GM13976 (cell line): ENCODE results near the gene ARHGEF39.
"Not testable (repeated sequence)": the region's sequence is repeated elsewhere in the genome, so short reads cannot be mapped to it uniquely, and the experiment has no call there.

ENCODE experiments used
- DNase-seq: peaks from one replicate; pipeline ENCODE4 v3.0.0; 2012; ENCODE audit warnings: low spot score
- in situ Hi-C: fragments of 300-500 bp; cut with MboI; formaldehyde crosslinking; loops from one replicate; pipeline ENCODE4 v1.12.0; 2022; ENCODE audit warnings: low sequenced_read_pairs, mixed read lengths, inconsistent platforms; ENCODE audit not compliant: unreplicated experiment
- TF ChIP-seq, protein P1 (sequence below): IDR thresholded peaks from 2 replicates; pipeline ENCODE4 v1.5.1; 2012; ENCODE audit warnings: borderline replicate concordance, mild to moderate bottlenecking; ENCODE audit not compliant: insufficient read depth; ENCODE audit errors: extremely low read depth, missing control alignments, control extremely low read depth

ARHGEF39 gene

DNA sequence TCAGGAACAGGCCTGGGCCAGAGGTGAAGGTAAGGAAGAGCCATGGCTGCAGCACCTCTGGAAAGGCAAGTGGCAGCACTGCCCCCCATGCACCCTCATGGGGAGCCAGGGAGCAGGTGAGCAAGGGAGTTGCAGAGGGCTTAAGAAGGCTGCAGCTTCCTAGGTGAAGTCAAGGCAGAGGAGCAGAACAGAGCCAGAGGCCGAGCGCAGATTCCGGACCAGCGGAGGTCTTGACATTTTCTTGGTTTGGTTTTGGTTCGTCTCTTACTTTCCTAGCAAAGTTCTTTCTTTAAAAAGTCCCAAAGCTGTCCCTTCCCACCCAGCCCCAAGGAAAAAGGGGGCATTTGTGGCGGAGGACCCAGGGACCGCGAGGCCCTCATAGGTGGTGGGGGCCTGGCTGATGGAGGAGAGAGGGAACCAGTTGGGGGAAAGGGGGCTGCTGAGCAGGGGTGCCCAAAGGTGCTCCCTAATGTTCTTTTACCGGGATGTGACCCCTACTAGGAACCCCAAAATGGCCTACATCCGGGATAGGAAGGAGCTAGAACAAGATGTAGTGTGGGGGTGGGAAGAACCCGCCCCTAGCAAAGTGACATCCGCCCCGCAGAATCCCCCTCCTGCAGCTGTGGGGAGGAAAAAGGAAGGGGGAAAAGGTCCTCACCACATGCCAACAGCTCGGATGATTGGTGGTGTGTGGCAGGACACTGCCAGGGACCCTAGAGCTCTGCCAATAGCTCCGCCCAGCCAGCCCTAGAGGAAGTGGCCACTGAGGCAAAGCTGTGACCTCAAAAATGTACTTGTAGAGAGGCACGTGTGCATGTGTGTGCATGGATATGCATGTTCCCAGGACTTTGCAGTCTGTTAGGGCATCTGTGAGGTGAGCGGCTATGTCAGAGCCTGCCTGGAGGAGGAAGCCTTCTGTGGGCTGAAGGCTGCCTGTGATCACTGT is 45.9 kb downstream of the ARHGEF39 start:
- in situ Hi-C loops = no loop called here

DNA sequence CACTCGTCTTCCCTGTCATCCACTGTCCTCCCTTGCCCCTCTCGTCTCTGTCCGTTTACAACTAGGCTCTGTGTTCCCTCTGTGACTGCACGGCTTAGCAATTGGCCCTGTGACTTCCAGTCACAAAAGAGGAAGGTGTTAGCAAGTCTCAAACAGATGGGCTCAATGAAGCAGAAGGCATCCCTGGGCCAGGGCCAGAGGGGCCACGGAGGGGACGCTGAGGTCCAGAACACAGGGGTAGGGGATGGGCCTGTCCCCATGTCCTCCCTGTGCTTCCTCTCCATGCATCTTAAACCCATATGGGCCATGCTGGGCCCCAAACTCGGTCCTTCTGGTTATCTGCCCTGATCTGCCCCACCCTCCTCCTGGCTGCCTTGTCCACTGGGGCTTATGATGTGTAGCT is 46.7 kb downstream of the ARHGEF39 start, which contains the start of gene CD72:
Gene CD72, minus strand, starts transcription at position 89 of the 403 bp plus-strand sequence. CDS start 110 bp downstream, outside the sequence.
- in situ Hi-C loops = no loop called here
- no peak for DNase-seq
- TF ChIP-seq, protein P1, sequence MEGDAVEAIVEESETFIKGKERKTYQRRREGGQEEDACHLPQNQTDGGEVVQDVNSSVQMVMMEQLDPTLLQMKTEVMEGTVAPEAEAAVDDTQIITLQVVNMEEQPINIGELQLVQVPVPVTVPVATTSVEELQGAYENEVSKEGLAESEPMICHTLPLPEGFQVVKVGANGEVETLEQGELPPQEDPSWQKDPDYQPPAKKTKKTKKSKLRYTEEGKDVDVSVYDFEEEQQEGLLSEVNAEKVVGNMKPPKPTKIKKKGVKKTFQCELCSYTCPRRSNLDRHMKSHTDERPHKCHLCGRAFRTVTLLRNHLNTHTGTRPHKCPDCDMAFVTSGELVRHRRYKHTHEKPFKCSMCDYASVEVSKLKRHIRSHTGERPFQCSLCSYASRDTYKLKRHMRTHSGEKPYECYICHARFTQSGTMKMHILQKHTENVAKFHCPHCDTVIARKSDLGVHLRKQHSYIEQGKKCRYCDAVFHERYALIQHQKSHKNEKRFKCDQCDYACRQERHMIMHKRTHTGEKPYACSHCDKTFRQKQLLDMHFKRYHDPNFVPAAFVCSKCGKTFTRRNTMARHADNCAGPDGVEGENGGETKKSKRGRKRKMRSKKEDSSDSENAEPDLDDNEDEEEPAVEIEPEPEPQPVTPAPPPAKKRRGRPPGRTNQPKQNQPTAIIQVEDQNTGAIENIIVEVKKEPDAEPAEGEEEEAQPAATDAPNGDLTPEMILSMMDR = no peak

More for the DNA sequence above, 45.9 kb downstream of the ARHGEF39 start:
- peak; percentile 64 for DNase-seq
- TF ChIP-seq, protein P1 = no peak

DNA sequence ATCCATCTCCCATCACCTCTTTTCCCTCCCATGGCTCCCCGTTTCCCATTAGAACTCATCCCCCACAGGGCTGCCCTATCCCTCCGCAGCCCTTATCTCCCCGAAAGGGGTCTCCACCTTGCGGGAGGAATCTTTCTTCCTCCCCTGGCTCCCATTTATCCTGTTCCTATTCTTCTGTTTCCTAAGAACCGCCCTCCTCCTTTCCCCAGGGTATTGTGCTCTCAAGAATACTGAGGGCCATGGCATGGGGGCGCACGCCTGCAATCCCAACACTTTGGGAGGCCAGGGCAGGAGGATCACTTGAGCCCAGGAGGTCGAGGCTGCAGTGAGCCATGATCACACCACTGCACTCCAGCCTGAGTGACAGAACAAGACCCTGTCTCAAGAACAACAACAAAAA is 47.4 kb downstream of the ARHGEF39 start:
- DNase-seq = no peak
- in situ Hi-C loops = no loop called here
- TF ChIP-seq, protein P1 = no peak

DNA sequence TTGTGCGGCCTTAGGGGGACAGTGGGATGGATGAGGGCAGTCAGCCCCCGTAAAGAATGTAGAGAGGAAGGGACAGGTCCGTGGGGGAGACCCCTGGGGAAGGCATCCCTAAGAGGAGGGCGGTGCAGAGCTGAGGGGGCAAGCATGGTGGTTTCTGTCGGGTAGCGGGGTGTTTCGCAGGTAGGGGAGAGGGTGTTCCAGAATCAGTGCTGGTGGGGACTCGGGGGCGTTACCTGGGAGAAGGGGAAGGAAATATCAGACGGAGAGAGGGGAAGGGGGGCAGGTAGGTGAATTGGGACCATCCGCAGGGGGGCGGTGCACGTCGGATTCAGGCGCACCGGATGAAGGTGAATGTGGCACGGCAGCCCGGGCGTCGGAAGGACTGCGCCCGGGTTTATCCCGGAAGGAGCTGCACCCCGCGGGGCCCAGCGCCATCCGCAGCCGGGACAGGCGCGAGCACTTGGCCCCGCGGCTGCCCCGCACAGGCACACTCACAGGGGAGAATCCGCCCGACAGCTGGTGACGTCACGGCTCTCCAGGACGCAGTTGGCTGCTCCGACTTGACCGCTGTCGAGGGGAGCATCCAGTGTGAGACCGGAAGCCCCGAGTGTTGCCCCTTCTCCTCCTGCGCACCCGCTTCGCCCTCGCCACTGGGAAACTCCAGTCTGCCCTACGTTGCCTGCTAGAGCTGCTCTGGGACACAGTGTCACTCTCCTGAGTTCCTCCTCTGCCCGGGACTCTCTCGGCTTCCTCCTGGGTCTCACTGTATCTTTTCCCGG is 48.1 kb downstream of the ARHGEF39 start:
- TF ChIP-seq, protein P1 = peak; percentile 28
- in situ Hi-C loops = no loop called here
- DNase-seq = peak; percentile 87

DNA sequence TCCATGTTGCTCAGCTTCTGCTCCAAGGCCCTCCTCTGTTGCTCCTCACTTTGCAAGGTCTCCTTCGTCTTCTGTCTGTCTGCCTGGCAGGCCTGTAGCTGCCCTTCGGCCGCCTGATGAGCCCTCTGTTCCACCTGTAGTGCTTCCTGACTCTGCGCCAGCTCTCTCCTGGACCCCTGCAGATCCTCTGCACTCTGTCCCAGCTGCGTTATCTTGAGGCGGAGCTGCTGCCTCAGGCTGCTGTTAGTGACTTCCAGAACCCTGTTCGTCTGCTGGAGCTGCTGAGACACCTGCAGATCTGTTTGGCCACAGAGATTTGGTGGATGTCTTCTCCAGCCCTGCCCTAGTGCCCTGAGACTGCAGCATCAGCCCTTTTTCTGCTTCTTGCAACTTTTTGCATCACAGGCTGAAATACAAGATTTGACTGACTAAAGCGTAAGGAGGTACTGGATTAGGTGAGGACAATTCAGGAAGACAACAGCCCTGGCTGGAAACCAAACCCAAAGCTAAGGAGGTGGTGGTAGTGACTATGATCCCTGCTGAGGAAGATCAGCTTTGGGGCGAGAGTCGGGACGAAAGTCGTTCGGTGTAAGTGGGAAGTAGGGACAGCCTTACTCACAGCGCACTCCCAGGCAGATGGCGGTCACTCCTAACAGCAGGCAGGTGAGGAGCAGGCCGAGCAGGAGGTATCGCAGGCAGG is 48.9 kb downstream of the ARHGEF39 start:
- TF ChIP-seq, protein P1 = no peak
- in situ Hi-C loops = no loop called here
- DNase-seq = no peak

DNA sequence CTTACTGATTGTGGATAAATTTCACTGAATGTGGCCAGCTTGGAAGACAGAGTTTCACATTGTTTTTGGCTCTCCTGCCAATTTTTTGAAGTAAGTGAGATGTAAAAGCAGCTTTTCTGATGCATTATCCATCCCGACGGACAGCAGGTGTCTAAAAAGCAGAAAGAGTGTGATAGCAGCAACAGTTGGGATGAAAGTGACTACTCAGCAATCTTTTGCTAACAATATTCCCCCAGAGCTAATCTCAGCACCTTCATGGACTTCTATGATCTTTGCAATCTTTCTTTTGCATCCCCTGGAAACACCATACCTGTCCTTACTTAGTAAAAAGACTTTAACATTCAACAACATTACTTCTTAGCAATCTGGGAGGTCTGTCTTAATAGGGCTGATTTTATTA is 52.2 kb downstream of the ARHGEF39 start:
- no peak for DNase-seq
- TF ChIP-seq, protein P1 = no peak

DNA sequence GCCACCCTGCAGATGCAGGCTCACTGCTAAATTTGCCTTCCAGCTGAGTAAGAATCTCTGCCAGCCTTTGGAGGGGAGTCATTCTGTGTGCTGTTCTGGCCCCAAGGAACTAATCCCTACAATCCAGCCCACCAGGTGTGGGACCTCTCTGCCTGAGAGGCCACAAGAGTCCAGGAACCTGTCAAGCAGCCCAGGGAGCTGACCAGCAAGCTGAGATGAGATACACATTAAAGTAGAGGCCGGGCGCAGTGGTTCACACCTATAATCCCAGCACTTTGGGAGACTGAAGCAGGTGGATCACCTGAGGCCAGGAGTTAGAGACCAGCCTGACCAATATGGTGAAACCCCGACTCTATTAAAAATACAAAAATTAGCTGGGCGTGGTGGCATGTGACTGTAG is 52.9 kb downstream of the ARHGEF39 start:
- DNase-seq, in situ Hi-C loops: not testable (repeated sequence)

More for the DNA sequence above, 52.2 kb downstream of the ARHGEF39 start:
- in situ Hi-C loops = no loop called here
